ENCODE data around the gene PLSCR4. TPM values are rescaled to one million over a fixed set of nuclear protein-coding genes. Genes with fewer than 3 reads are reported as not detected.

The PLSCR4 gene
- total and polyA plus RNA-seq, 2 of the 8 experiments (the other 6 are each of a cell fraction or from before 2014, with no cell fraction given) = 1.8 to 2.9 TPM

DNA sequence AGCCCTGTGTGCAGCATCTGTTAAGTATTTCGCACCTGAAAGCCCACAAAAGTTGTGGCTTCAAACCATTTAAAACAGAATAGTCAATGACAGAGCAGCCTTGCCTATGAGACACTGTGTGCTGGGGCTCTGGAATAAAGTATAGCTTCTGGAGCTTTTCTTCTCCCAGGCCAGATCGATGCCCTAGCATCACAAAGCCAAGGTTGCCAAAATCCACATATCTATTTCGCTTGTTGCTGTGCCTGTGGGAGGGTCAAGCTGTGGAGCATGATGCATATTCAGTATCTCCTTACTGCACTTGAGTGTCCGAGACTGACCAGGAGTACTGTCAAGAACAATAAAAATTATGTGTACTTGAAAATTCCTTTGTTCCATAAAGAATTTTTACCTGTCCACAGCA lies 97.5 kb downstream of the PLSCR4 start:
- H3K9ac ChIP-seq (replicated peaks in 1 of 4; ENCODE audit: extremely low read depth in 1 of 4, low read depth in 3 of 4, low read length in 3 of 4) = no peak overlapping the region
- no peak overlapping the region for H3K18ac ChIP-seq (ENCODE audit: extremely low read depth, low read length)
- no peak overlapping the region for H4K91ac ChIP-seq (replicated peaks; ENCODE audit: insufficient read length, low read length)
- no peak overlapping the region for H4K5ac ChIP-seq (ENCODE audit: insufficient read length, low read depth, low read length)
- FAIRE-seq (no peak), DNase-seq (ENCODE audit: low read depth in 1 of 2, low spot score in 2 of 2) (no peak)
- H3K27me3 ChIP-seq (replicated peaks in 1 of 4; ENCODE audit: control insufficient read depth in 3 of 4, extremely low read depth in 1 of 4, insufficient read depth in 3 of 4, low read length in 3 of 4) = no peaks in the 10 kb centered on the region
- H3K27ac ChIP-seq (ENCODE audit: low read depth, low read length) = no peak overlapping the region
- CTCF ChIA-PET (ENCODE audit: partially characterized antibody) = interaction anchor here (0.7 kb wide), 1 partner anchor 36 kb away, joined by 4 read pairs; no protein-coding TSS in a partner anchor
- no peak overlapping the region for H3K14ac ChIP-seq (ENCODE audit: insufficient read length)
- H2BK20ac ChIP-seq (ENCODE audit: low read length) = no peak overlapping the region
- POLR2A ChIA-PET (ENCODE audit: partially characterized antibody) = interaction anchor here (0.9 kb wide), 1 partner anchor 9 kb away, joined by 4 read pairs; no protein-coding TSS in a partner anchor
- H3K79me1 ChIP-seq (ENCODE audit: low read depth, low read length) = no peaks in the 10 kb centered on the region; the same call in 1 of the 2 replicates
- no peaks in the 10 kb centered on the region for H3K9me3 ChIP-seq (ENCODE audit: insufficient read depth in 2 of 2, low read depth in 1 of 2, low read length in 1 of 2)
- H2BK120ac ChIP-seq (replicated peaks; ENCODE audit: low read depth, low read length) = no peak overlapping the region
- H2BK12ac ChIP-seq (ENCODE audit: low read depth, low read length) = no peak overlapping the region
- peaks cover 0 to 10% (median 6%) of the 10 kb centered on the region in 4 experiments; a peak in 5 of 7 replicates for H3K4me1 ChIP-seq (replicated peaks in 1 of 4; ENCODE audit: control insufficient read depth in 3 of 4, insufficient read depth in 4 of 4, low read length in 3 of 4)
- TF ChIP-seq FOSL1 (IDR thresholded peaks at IDR 0.05; ENCODE audit: insufficient read depth, low read depth, low read length) (no peak), POLR2A (IDR thresholded peaks at IDR 0.05; ENCODE audit: control extremely low read depth in 1 of 2, low read depth in 2 of 2, low read length in 2 of 2) (no peak), TCF12 (IDR thresholded peaks at IDR 0.05; ENCODE audit: low read depth, low read length) (no peak), TBP (IDR thresholded peaks at IDR 0.05; ENCODE audit: low read depth, low read length) (no peak), CTBP2 (IDR thresholded peaks at IDR 0.05; ENCODE audit: borderline replicate concordance, insufficient read depth, insufficient read length, low read length) (no peak), TEAD4 (IDR thresholded peaks at IDR 0.05; ENCODE audit: low read depth, low read length) (no peak), MAFK (IDR thresholded peaks at IDR 0.05; ENCODE audit: low read depth, low read length) (no peak), TAF7 (optimal IDR thresholded peaks at IDR 0.05; ENCODE audit: borderline replicate concordance, low read depth, low read length) (no peak)
- TF ChIP-seq, protein P1, sequence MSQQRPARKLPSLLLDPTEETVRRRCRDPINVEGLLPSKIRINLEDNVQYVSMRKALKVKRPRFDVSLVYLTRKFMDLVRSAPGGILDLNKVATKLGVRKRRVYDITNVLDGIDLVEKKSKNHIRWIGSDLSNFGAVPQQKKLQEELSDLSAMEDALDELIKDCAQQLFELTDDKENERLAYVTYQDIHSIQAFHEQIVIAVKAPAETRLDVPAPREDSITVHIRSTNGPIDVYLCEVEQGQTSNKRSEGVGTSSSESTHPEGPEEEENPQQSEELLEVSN (IDR thresholded peaks at IDR 0.05) = no peak
- no peaks in the 10 kb centered on the region for H4K20me1 ChIP-seq (replicated peaks in 1 of 2; ENCODE audit: control insufficient read depth in 1 of 2, insufficient read depth in 2 of 2, low read length in 2 of 2)
- H3K79me2 ChIP-seq (ENCODE audit: control insufficient read depth in 1 of 2, insufficient read depth in 2 of 2, low read length in 2 of 2) = peaks cover 0 to 74% of the 10 kb centered on the region in 2 experiments; a peak in 3 of 4 replicates
- no peak overlapping the region; the same call in 1 of the 2 replicates for H2AK5ac ChIP-seq (ENCODE audit: low read depth, low read length)
- H3K23me2 ChIP-seq (ENCODE audit: low read depth, low read length) = no peaks in the 10 kb centered on the region
- H4K8ac ChIP-seq (ENCODE audit: extremely low read depth, insufficient read depth, low read length) = no peak overlapping the region
- no peak overlapping the region; the same call in 1 of the 2 replicates for H2BK5ac ChIP-seq (ENCODE audit: low read depth, low read length)
- no peaks in the 10 kb centered on the region for H3K36me3 ChIP-seq (ENCODE audit: control insufficient read depth in 2 of 4, insufficient read depth in 4 of 4, low read length in 3 of 4)
- H3K4me2 ChIP-seq (ENCODE audit: insufficient read depth in 1 of 2, low read depth in 2 of 2, low read length in 2 of 2) = no peak overlapping the region
- H2AFZ ChIP-seq (ENCODE audit: low read length) = no peak overlapping the region
- H2BK15ac ChIP-seq (ENCODE audit: low read length) = no peak overlapping the region
- no peak overlapping the region for H3K56ac ChIP-seq (replicated peaks; ENCODE audit: insufficient read length, low read depth, low read length)
- no peak overlapping the region for H3K4ac ChIP-seq (replicated peaks; ENCODE audit: insufficient read length, low read depth, low read length)
- 83% methylated on average over 4 of the region's 4 CpGs; no CpG with 5 or more reads in 1 of the 2 experiments for WGBS, 2 experiments (ENCODE audit: extremely low coverage in 1 of 2, insufficient coverage in 1 of 2, insufficient read length in 1 of 2, insufficient replicate concordance in 2 of 2, low coverage in 1 of 2, low lambda C conversion rate in 2 of 2, missing lambda C conversion rate in 1 of 2)
- no peak overlapping the region for H3K23ac ChIP-seq (ENCODE audit: insufficient read length)
- H3K4me3 ChIP-seq (ENCODE audit: extremely low read depth in 1 of 4, insufficient read depth in 2 of 4, low read depth in 3 of 4, low read length in 4 of 4) = no peak overlapping the region
